Activated gamma-delta T cell treated with anti-CD3 and anti-CD28 coated beads, Interleukin-2, amount 50 U/mL, for 16 hours (primary cell): ENCODE data around the gene DDX11.
"Not testable (repeated sequence)": the region's sequence is repeated elsewhere in the genome, so short reads cannot be mapped to it uniquely, and the experiment has no call there.

Source experiments
- DNase-seq: peaks from one replicate; pipeline ENCODE4 v3.0.0-alpha.2; 2020; ENCODE audit warnings: low read depth

Gene DDX11

DNA sequence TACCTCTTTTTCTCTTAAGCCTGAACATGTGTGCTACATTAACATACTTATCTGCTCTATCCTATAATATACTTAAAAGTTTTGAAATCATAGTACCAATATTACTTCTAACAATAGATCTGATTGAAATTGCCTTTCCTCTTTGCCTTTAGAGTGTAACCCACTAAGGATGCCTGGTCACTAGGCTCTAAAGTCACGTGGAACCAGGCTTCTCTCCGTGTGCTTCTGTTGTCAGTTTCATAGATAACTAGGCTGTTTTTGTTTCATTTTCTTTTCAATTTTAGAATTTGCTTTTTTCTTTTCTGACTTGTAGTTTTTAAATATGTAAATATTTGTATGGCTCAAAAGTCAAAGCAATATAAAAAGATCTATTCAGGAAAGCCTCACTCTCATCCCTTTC, 25.8 kb downstream of the DDX11 start:
- not testable (repeated sequence) for DNase-seq

DNA sequence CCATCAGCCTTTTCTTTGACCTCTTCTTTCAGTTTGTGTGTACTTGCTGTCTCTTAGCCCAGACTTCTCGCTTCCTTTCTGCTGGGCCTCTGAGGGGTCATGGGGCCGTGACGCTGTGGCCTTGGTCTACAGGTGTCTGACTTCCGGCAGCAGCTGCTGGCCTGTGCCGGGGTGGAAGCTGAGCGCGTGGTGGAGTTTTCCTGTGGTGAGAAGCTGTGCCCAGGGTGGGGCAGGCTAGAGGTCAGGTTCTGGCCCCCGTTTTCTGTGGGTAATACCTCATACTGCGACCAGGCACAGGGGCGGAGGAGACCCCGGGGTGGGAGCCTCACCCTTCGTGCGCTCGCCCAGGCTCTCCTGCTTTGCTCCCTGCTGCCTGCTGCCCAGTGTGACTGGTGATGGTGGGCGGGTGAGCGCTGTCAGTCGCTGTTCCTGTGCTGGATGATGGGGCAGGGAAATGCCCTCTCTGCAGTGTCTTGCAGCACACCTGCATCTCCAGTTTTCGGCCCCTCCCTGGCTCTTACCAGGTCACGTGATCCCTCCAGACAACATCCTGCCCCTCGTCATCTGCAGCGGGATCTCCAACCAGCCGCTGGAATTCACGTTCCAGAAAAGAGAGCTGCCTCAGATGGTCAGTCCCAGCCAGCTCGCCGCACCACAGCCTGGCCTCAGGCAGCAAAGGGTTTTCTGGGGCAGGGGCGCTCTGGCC, 27.0 kb downstream of the DDX11 start:
- DNase-seq: not testable (repeated sequence)

DNA sequence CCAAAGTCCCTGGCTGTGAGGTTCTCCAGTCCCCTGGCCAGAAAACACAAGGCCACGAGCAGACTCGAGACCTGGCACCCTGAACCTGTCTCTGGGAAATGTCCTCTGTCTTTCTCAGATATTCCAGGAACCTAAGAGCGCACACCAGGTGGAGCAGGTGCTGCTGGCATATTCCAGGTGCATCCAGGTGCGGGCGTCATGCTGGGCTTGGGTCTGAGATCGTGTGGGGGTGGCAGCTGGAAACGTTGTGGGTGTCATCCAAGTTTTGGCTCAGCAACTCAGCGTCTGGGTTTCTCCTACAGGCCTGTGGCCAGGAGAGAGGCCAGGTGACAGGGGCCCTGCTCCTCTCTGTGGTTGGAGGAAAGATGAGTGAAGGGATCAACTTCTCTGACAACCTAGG, 28.5 kb downstream of the DDX11 start:
- not testable (repeated sequence) for DNase-seq

DNA sequence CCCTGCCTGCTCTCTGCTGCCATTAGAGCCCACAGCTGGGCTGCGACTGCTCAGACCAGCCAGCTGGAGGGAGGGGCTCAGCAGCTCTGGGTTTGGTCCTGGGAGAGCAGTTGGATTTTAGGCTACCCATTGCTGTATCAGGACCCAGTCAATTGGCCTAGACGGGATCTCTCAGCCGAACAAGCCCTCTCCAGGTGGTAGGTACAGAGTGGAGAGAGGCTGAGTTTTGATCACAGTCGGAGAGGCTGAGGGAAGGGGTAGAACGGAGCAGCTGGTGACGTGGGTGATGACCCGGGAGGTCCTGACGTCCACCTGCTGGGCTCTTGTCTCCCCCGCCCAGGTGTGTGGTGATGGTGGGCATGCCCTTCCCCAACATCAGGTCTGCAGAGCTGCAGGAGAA, 28.9 kb downstream of the DDX11 start:
- DNase-seq: not testable (repeated sequence)

DNA sequence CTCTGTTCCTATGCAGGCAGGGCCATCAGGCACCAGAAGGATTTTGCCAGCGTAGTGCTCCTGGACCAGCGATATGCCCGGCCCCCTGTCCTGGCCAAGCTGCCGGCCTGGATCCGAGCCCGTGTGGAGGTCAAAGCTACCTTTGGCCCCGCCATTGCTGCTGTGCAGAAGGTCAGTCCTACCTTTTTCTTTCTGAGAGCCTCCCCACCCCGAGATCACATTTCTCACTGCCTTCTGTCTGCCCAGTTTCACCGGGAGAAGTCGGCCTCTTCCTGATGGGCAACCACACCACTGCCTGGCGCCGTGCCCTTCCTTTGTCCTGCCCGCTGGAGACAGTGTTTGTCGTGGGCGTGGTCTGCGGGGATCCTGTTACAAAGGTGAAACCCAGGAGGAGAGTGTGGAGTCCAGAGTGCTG, 29.9 kb downstream of the DDX11 start:
- DNase-seq: not testable (repeated sequence)

DNA sequence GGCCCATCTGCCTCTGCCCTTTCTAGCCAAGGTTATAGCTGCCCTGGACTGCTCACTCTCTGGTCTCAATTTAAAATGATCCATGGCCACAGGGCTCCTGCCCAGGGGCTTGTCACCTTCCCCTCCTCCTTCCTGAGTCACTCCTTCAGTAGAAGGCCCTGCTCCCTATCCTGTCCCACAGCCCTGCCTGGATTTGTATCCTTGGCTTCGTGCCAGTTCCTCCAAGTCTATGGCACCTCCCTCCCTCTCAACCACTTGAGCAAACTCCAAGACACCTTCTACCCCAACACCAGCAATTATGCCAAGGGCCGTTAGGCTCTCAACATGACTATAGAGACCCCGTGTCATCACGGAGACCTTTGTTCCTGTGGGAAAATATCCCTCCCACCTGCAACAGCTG, 30.6 kb downstream of the DDX11 start:
- not testable (repeated sequence) for DNase-seq

DNA sequence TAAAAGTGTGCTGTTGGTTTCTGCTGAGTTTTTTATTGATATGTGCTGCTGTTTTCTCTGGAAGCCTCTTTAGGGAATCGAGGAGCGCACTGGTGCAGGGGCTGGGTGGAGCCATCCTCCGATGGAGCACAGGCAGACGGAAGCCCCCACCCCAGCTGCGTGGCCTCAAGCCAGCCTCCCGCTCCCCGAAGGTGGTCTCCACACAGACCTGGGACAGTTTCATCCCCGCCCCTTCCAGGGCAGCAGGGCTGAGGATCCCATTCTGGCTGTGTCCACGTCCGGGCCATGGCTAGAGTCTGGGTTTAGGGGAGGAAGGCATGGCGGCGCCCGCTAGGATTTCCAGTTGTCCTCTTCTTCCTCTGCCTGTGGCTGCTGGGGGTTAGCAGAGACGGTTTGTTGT, 31.1 kb downstream of the DDX11 start:
- DNase-seq: not testable (repeated sequence)

DNA sequence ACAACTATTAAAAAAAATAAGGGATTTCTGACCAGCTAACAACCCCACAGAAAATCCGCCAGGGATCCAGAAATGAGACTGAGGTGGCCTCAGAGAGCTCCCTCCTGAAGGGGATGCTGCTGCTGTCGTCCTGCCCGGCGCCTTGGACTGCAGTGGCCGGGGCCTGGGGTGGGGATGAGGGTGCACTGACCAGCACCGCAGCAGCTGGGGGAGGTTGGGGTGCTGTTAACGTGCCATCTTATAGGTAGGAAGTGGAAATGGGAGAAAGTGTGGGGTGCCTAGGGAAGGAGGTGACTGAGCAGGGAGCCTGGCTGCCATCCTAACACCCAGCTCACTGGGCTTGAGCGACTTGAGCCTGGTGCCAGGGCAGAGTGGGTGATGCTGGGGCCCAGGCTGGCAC, 32.0 kb downstream of the DDX11 start:
- no peak for DNase-seq

DNA sequence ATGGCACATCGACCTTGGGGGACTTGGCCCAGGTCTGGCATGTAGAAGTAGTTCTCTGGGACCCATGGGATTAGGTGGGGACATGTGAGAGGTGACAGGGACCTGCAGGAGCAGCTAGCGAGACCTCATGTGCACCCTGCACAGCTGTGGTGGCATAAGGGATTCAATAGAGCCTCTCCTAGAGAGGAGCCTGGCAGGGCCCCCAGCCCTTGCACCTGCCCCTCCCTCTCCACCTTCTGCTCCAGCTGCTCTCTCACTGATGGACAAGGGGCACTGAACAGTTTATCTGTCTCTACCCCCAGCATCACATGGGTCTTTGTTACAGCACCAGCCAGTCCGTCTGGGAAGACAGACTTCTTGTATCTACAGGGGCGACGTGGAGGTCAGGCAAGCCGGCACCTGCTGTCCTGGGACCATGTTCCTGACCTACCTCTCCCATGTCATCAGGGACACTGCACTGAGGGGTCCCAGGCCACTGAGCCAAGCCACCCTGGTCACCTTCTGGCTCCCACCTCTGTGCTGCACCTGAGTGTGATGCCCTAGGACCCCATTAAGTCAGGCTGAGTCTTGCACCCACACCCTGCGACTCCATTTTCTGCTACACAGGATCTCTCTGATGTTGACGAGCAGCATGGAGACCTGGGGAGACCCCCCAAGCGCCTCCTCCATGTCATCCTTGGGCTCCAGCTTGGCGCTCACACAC, 32.6 kb downstream of the DDX11 start:
- no peak for DNase-seq

DNA sequence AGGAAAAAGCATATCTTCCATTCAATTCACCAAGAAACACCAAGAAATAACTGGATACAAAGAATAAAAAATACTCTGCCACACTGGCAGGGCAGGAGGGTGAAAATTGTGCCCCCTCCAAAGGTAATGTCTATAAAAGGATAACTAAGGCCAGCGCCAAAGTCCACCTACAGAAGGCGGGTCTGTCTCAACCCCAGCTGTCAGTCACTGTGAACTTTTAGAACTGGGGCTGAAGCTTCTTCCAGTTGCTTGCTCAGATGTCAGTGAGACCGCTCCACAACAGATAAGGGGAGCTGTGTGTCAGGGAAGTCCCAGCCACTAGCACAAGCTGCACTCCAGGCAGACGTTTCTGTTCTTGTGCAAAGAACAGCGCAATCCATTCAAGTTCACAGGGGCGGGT, 36.1 kb downstream of the DDX11 start:
- DNase-seq: not testable (repeated sequence)

DNA sequence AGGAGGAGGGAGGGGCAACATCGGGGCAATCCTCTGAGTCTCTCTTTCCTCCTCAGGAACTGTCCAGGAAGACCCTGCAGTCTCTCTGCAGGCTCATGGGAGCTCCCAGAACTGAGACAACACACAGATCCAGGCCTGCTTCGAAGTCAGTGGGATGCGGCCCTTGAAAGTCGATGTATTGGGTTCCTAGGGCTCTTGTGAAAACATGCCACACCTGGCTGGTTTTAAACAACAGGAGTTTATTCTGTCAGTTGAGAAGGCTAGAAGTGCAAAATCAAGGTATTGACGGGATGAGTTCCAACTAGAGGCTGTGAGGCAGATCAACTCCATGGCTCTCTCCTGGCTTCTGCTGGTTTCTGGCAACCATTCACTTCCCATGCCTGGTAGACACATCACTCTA, 36.6 kb downstream of the DDX11 start:
- not testable (repeated sequence) for DNase-seq

DNA sequence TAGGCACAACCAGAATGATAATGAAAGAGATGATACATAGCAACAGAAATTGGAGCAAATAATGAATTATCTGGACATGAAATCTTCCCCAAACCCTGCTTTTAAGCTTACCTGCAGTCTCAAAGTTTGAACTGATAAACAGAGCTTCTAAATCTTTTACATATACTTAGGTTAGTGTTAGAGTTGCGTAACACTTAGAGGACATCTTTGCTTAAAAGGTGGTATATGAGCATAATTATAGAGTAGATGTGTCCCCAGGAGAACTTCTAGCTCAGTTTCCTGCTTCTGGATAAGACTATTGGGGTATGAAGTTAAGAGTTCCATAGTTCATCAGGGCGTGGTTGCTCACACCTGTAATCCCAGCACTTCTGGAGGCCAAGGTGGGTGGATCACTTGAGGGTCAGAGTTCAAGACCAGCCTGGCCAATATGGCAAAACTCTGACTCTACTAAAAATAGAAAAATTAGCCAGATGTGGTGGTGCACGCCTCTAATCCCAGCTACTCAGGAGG, 41.5 kb downstream of the DDX11 start:
- DNase-seq: not testable (repeated sequence)

DNA sequence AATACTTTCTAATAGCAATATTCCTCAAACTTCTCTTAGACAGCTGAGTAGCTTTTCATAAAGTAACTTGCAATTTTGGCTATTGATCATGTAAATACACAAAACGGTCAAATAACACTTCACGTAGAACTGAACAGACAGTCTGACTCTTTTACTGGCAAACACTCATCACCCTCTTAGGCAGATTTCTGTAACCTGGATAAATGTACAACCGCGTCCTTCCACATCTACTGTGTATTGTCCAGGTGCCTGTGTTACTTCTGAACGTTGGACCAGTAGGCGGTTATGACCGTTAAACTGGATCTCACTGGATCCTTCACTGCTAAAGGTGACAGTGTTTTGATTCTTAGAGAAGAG, 43.2 kb downstream of the DDX11 start:
- not testable (repeated sequence) for DNase-seq

DNA sequence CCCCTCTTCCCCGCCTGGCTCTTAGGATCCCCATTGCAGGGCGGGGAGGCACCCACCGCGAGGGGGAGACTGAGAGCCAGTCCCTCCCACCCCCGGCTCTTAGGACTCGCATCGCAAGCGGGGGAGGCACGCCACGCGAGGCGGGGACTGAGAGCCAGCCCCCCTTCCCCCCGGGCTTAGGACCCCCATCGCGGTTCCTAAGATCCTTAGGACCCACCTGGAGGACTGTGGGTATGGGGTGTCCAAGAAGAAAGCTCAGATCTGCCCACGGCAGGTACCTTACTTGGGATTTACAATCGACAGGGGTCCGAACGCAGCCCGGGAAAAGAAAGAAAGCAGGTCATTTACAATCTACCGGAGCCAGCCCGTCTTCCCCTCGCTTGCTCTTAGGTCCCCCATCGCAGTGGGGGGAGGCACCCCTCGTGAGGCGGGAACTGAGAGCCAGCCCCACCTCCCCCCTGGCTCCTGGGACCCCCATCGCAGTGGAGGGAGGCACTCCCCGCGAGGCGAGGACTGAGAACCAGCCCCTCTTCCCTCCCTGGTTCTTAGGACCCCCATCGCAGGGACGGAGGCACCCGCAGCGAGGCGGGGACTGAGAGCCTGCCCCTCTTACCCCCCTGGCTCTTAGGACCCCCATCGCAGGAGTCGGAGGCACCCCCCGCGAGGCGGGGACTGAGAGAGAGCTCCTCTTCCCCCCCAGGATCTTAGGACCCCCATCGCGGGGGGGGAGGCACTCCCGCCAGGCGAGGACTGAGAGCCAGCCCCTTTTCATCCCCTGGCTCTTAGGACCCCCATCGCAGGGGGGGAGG, 43.7 kb downstream of the DDX11 start:
- DNase-seq: peak; percentile 52

DNA sequence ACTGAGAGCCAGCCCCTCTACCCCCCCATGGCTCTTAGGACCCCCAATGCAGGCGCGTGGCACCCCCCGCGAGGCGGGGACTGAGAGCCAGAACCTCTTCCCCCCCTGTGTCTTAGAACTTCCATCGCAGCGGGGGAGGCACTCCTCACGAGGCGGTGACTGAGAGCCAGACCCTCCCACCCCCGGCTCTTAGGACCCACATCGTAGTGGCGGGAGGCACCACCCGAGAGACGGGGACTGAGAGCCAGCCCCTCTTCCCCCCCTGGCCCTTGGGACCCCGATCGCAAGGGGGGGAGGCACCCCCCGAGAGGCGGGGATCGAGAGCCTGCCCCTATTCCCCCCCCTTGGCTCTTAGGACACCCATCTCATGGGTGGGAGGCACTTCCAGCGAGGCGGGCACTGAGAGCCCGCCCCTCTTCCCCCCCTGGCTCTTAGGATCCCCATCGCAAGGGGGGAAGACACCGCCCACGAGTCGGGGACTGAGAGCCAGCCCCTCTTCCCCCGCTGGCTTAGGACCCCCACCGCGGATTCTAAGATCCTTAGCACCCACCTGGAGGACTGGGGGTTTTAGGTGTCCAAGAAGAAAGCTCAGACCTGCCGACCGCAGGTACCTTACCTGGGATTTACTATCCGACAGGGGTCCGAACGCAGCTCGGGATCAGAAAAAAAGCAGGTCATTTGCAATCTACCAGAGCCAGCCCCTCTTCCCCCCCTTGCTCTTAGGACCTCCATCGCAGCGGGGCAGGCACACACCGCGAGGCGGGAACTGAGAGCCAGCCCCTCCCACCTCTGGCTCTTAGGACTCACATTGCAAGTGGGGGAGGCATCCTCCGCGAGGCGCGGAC, 44.9 kb downstream of the DDX11 start:
- DNase-seq: peak; percentile 22

DNA sequence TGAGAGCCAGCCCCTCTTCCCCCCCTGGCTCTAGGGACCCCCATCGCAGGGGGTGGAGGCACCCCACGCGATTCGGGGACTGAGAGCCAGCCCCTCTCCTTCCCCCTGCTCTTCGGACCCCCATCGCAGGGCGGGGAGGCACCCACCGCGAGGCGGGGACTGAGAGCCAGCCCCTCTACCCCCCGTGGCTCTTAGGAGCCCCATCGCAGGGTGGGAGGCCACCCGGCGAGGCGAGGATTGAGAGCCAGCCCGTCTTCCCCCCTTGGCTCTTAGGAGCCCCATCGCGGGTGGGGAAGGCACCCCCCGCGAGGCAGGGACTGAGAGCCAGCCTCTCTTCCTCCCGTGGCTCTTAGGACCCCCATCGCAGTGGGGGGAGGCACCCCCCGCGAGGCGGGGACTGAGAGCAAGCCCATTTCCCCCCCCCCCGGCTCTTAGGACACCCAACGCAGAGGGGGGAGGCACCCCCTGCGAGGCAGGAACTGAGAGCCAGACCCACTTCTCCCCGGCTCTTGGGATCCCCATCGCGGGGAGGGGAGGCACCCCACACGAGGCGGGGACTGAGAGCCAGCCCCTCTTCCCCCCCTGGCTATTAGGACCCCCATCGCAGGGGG, 45.6 kb downstream of the DDX11 start:
- DNase-seq: no peak

DNA sequence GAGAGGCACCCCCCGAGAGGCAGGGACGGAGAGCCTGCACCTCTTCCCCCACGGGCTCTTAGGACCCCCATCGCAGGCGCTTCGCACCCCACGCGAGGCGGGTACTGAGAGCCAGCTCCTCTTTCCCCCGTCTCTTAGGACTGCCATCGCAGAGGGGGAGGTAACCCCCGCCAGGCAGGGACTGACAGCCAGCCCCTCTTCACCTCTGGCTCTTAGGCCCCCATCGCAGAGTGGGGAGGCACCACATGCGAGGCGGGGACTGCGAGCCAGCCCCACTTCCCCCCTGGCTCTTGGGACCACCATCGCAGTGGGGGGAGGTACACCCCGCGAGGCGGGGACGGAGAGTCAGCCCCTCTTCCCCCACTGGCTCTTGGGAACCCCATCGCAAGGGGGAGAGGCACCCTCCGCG, 46.1 kb downstream of the DDX11 start:
- DNase-seq: no peak

DNA sequence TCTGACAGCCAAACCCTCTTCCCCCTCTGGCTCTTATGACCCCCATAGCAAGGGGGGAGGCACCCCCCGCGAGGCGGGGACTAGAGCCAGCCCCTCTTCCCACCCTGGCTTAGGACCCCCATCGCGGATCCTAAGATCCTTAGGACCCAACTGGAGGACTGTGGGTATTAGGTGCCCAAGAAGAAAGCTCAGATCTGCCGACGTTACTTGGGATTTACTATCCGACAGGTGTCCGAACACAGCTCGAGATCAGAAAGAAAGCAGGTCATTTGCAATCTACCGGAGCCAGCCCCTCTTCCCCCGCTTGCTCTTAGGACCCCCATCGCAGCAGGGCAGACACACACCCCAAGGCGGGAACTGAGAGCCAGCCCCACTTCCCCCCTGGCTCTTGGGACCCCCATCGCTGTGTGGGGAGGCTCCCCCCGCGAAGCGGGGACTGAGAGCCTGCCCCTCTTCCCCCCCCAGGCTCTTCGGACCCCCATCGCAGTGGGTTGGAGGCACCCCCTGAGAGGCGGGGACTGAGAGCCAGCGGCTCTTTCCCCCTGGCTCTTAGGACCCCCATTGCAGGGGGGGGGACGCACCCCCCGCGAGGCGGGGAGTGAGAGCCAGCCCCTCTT, 46.8 kb downstream of the DDX11 start:
- no peak for DNase-seq

DNA sequence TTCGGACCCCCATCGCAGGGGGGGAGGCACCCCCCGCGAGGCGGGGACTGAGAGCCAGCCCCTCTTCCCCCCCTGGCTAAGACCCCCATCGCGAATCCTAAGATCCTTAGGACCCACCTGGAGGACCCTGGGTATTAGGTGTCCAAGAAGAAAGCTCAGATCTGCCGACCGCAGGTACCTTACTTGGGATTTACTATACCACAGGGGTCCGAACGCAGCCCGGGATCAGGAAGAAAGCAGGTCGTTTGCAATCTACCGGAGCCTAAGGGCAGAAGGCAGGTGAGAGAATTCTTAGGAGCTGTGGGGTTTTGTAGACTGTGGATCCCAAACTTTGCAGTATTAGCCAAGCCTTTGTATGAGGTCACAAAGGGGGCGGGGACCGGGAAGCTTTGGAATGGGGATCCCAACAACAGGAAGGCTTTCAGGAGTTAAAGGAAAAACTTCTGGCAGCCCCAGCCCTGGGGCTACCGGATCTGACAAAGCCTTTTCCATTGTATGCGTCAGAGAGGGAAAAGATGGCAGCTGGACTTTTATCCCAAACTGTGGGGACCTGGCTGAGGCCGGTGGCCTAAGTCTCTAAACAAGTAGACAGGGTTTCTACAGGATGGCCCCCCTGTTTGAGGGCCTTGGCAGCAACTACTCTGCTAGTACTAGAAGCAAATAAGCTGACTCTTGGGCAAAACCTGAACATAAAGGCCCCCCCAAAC, 47.5 kb downstream of the DDX11 start:
- DNase-seq: not testable (repeated sequence)

DNA sequence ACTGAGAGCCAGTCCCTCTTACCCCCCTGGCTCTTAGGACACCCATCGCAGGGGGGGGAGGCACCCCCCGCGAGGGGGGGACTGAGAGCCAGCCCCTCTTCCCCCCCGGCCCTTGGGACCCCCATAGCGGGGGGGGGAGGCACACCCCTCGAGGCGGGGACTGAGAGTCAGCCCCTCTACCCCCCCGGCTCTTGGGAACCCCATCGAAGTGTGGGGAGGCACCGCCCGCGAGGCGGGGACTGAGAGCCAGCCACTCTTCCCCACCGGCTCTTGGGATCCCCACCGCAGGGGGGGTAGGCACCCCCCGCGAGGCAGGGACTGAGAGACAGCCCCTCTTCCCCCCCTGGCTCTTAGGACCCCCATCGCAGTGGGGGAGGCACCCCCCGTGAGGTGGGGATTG, 48.8 kb downstream of the DDX11 start:
- DNase-seq: no peak
